Cardiac muscle cell (in vitro differentiated cells and primary cell): Measurements from ENCODE around the gene USP7. TPM values are rescaled to one million over a fixed set of nuclear protein-coding genes. Genes with fewer than 3 reads are reported as not detected.
"Not testable (repeated sequence)": the region's sequence is repeated elsewhere in the genome, so short reads cannot be mapped to it uniquely, and the experiment has no call there.

Experiments used
- DNase-seq, 2 donors: peaks; one replicate each; pipeline versions ENCODE4 v3.0.0 to v3.0.0-alpha.2; 2010 to 2017; ENCODE audit warnings: low read depth in 1 of 2, low spot score in 1 of 2
- H3K27ac ChIP-seq: fragments of 200-600 bp; sonication (generic); 2 replicates; pipeline ENCODE4 v1.5.1; 2016
- H3K27me3 ChIP-seq: fragments of 200-600 bp; sonication (generic); 2 replicates; pipeline ENCODE4 v1.6.0; 2016; ENCODE audit warnings: control low read depth
- H3K36me3 ChIP-seq: fragments of 200-600 bp; sonication (generic); 2 replicates; pipeline ENCODE4 v1.5.1; 2016; ENCODE audit warnings: control low read depth
- H3K4me1 ChIP-seq: fragments of 200-600 bp; sonication (generic); 2 replicates; pipeline ENCODE4 v1.8.1; 2017; ENCODE audit warnings: low read depth, mild to moderate bottlenecking, mixed run types
- H3K4me3 ChIP-seq: fragments of 200-600 bp; sonication (generic); 2 replicates; pipeline ENCODE4 v1.5.1; 2016; ENCODE audit warnings: mild to moderate bottlenecking
- H3K9me3 ChIP-seq: fragments of 200-600 bp; sonication (generic); 2 replicates; pipeline ENCODE4 v1.5.1; 2017; ENCODE audit warnings: low read depth, mild to moderate bottlenecking, control low read depth
- CTCF ChIP-seq: IDR thresholded peaks from 2 replicates; pipeline ENCODE4 v1.5.1; 2012; ENCODE audit warnings: low read depth, mild to moderate bottlenecking, low read length
- polyA plus RNA-seq: library from polyadenylated mRNA; unstranded; fragments of >200 nt; fragmentation: Nextera tagmentation; extraction: Ambion mirVana; gene quantifications from 2 replicates; pipeline ENCODE4 v1.2.1, GENCODE V29; 2016
- total RNA-seq: library from RNA; depleted of rRNA; stranded (reverse); fragments of >200 nt; gene quantifications from 2 replicates; pipeline ENCODE4 v1.2.3, GENCODE V29; 2016

The USP7 gene
- total and polyA plus RNA-seq, 2 experiments from 2014 or later, result 45.1 to 77.0 TPM

DNA sequence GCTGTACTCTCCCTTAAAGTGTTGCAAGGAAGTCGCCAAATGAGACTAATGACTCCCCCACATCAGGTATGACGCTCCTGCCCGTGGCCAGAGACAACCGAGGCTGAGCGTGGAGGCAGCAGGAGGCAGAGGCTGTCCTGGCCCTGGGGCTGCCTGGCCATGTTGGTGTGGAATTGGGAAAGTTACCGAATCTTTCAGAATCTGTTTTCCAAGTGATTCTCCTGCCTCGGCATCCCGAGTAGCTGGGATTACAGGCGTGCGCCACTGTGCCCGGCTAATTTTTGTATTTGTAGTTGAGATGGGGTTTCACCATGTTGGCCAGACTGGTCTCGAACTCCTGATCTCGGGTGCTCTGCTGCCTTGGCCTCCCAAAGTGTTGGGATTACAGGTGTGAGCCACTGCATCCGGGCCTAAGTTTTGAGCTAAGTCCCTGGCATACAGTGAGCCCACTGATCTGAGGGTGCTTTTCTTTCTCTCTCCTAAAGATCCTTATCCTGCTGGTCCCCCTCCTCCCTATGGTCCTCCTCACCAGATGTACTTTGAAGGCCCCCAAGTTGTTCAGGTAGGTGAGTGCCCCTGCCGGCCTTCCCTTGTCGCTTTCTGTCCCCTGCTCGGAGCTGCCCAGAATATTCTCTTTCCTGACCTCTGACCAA is 80.9 kb downstream of the USP7 start:
- H3K27me3 ChIP-seq, result no peaks in the 10 kb centered on the region
- no peaks in the 10 kb centered on the region for H3K4me1 ChIP-seq
- no peak overlapping the region for H3K4me3 ChIP-seq
- no peaks in the 10 kb centered on the region for H3K36me3 ChIP-seq
- TF ChIP-seq CTCF, result no peak
- no peaks in the 10 kb centered on the region for H3K9me3 ChIP-seq
- H3K27ac ChIP-seq, result no peak overlapping the region
- DNase-seq, result no peak

- Histone ChIP-seq H3K4me3 (no peak within 1 kb of the TSS), H3K27me3 (no peaks in the 10 kb centered on the region), H3K27ac (no peak within 1 kb of the TSS), H3K4me1 (no peaks in the 10 kb centered on the region), H3K9me3 (no peaks in the 10 kb centered on the region), H3K36me3 (no peaks in the 10 kb centered on the region)
- TF ChIP-seq CTCF, result no peak
- no peak for DNase-seq
These were observed 81.6 kb downstream of the USP7 start, which contains the start of gene LITAFD for GRCh38 chr16:8882041-8882617. LITAFD (plus strand) TSS chr16:8882351; CDS start chr16:8884356, 2,005 bp downstream.

GRCh38 chr16:8880839-8881510 is 82.7 kb downstream of the USP7 start:
- TF ChIP-seq CTCF, result no peak
- no peaks in the 10 kb centered on the region for H3K4me1 ChIP-seq
- H3K27ac ChIP-seq, result no peak overlapping the region
- no peak overlapping the region for H3K4me3 ChIP-seq
- DNase-seq, result no peak
- H3K36me3 ChIP-seq, result no peaks in the 10 kb centered on the region
- H3K9me3 ChIP-seq, result no peaks in the 10 kb centered on the region
- no peaks in the 10 kb centered on the region for H3K27me3 ChIP-seq

DNA sequence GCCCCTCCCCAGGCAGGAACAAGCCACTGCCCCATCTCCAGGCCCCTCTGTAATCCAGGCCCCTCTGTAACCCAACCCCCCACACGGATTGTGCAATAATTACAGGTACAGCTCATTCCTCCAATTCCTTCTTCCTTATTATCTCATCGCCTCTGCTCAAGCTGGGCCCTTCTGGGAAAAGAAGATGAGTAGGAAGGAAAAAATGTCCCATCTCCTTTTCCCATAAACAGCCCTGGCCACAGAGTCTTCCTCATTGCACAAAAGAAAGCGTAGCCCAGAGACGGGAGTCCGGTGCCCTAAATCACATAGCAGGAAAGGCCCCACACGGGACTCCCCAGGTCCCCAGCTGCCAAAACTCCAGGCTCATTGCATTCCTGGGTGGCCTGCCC is 85.2 kb downstream of the USP7 start:
- no peaks in the 10 kb centered on the region for H3K9me3 ChIP-seq
- H3K27me3 ChIP-seq, result no peaks in the 10 kb centered on the region
- H3K36me3 ChIP-seq, result no peaks in the 10 kb centered on the region
- TF ChIP-seq CTCF, result no peak
- no peak overlapping the region for H3K27ac ChIP-seq
- no peaks in the 10 kb centered on the region for H3K4me1 ChIP-seq
- H3K4me3 ChIP-seq, result no peak overlapping the region
- DNase-seq, result peak in 1 of 2 donors; percentile 66

DNA sequence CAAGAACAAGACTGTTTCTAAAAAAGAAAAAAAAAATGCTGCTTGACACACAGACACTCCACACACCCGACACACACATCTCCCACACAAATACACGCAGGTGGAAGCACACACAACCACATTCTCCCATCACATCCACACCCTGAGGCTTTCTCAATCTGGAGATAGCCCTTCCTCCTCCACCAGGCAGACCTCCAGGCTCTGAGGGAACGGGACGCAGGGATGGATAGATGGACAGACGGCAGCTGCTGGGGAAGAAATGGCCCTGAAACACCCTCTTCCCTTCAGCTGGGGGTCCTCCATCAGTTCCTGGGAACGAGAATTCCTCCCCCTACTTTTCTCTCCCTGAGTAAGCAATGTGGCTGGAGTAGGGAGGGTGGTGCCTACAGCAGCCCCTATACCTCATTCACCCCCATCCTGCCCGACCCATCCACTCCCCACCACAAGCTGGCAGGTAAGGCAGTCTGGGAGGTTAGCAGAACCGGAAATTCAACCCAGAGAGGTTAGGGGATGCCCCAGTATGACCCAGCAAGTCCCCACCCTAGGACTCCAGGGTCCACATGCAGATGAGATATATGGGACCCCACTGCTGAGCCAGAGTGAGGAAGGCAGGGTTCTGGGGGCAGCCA is 85.7 kb downstream of the USP7 start:
- H3K27ac ChIP-seq, result no peak overlapping the region
- no peaks in the 10 kb centered on the region for H3K4me1 ChIP-seq
- no peaks in the 10 kb centered on the region for H3K9me3 ChIP-seq
- no peaks in the 10 kb centered on the region for H3K27me3 ChIP-seq
- no peaks in the 10 kb centered on the region for H3K36me3 ChIP-seq
- TF ChIP-seq CTCF, result no peak
- no peak overlapping the region for H3K4me3 ChIP-seq
- no peak for DNase-seq

DNA sequence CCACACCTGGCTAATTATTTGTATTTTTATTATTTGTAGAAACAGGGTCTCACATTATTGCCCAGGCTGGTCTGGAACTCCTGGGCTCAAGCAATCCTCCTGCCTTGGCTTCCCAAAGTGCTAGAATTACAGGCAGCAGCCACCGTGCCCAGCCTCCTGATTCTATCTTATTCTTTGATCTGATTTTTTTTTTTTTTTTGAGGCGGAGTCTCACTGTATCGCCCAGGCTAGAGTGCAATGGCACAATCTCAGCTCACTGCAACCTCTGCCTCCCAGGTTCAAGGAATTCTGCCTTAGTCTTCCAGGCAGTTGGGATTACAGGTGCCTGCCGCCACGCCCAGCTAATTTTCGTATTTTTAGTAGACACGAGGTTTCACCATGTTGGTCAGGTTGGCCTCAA is 88.4 kb downstream of the USP7 start:
- not testable (repeated sequence) for H3K27me3 ChIP-seq, H3K4me3 ChIP-seq, H3K9me3 ChIP-seq, DNase-seq, H3K36me3 ChIP-seq, H3K4me1 ChIP-seq, H3K27ac ChIP-seq
